Parathyroid adenoma (tissue), 2 donors: ENCODE measurements around the gene MRPL19.

ENCODE experiments used
- H2AFZ ChIP-seq: fragments of 300-600 bp; sonication (generic); one replicate; pipeline ENCODE4 v1.7.0; 2017; ENCODE audit warnings: antibody characterized with exemption, mild to moderate bottlenecking
- H3K27ac ChIP-seq: fragments of 300-600 bp; sonication (generic); one replicate; pipeline ENCODE4 v1.7.0; 2017
- H3K27me3 ChIP-seq: fragments of 300-600 bp; sonication (generic); one replicate; pipeline ENCODE4 v1.7.0; 2017; ENCODE audit warnings: low read length; ENCODE audit not compliant: control insufficient read depth, insufficient read depth
- H3K36me3 ChIP-seq: fragments of 300-600 bp; sonication (generic); one replicate; pipeline ENCODE4 v1.7.0; 2017; ENCODE audit warnings: low read length; ENCODE audit not compliant: control insufficient read depth, insufficient read depth
- H3K4me1 ChIP-seq: fragments of 300-600 bp; sonication (generic); one replicate; pipeline ENCODE4 v1.7.0; 2017; ENCODE audit warnings: control low read depth
- H3K4me2 ChIP-seq: fragments of 300-600 bp; sonication (generic); one replicate; pipeline ENCODE4 v1.7.0; 2017; ENCODE audit warnings: low read length
- H3K4me3 ChIP-seq: fragments of 300-600 bp; sonication (generic); one replicate; pipeline ENCODE4 v1.7.0; 2017; ENCODE audit warnings: low read depth, low read length
- H3K79me2 ChIP-seq: fragments of 300-600 bp; sonication (generic); one replicate; pipeline ENCODE4 v1.7.0; 2017; ENCODE audit warnings: control low read depth
- H3K9ac ChIP-seq: fragments of 300-600 bp; sonication (generic); one replicate; pipeline ENCODE4 v1.7.0; 2017; ENCODE audit warnings: mild to moderate bottlenecking
- H3K9me3 ChIP-seq: fragments of 300-600 bp; sonication (generic); one replicate; pipeline ENCODE4 v1.7.0; 2017; ENCODE audit warnings: low read length; ENCODE audit not compliant: control insufficient read depth
- CTCF ChIP-seq: fragments of 300-600 bp; sonication (generic); IDR thresholded peaks from one replicate; pipeline ENCODE4 v1.7.0; 2017; ENCODE audit warnings: antibody characterized with exemption, mild to moderate bottlenecking
- donor health status: primary hyperparathyroidism.

Gene MRPL19

GRCh38 chr2:75608684-75609333, 37.8 kb upstream of the MRPL19 start:
- peak overlapping the region; percentile 43 for H3K4me3 ChIP-seq
- H3K4me2 ChIP-seq, result peak overlapping the region; percentile 99
- peak; percentile 94 for TF ChIP-seq CTCF
- H3K27ac ChIP-seq, result no peak overlapping the region
- H3K36me3 ChIP-seq, result no peaks in the 10 kb centered on the region
- no peaks in the 10 kb centered on the region for H3K27me3 ChIP-seq
- peaks cover 8% of the 10 kb centered on the region for H3K4me1 ChIP-seq
- no peak overlapping the region for H3K9ac ChIP-seq
- no peaks in the 10 kb centered on the region for H3K9me3 ChIP-seq
- H2AFZ ChIP-seq, result peak overlapping the region; percentile 40
- no peaks in the 10 kb centered on the region for H3K79me2 ChIP-seq

GRCh38 chr2:75609334-75609689, 37.3 kb upstream of the MRPL19 start:
- Histone ChIP-seq H3K4me1 (peaks cover 8% of the 10 kb centered on the region), H3K9ac (no peak overlapping the region), H3K4me2 (no peak overlapping the region), H3K27me3 (no peaks in the 10 kb centered on the region), H3K36me3 (no peaks in the 10 kb centered on the region), H3K27ac (no peak overlapping the region), H3K4me3 (peak overlapping the region; percentile 43), H3K79me2 (no peaks in the 10 kb centered on the region), H2AFZ (peak overlapping the region; percentile 40), H3K9me3 (no peaks in the 10 kb centered on the region)
- no peak for TF ChIP-seq CTCF

- Histone ChIP-seq H3K4me1 (peaks cover 8% of the 10 kb centered on the region), H3K4me2 (no peak overlapping the region), H3K27ac (no peak overlapping the region), H3K4me3 (no peak overlapping the region), H2AFZ (no peak overlapping the region), H3K9ac (no peak overlapping the region), H3K9me3 (no peaks in the 10 kb centered on the region), H3K36me3 (no peaks in the 10 kb centered on the region), H3K79me2 (no peaks in the 10 kb centered on the region), H3K27me3 (no peaks in the 10 kb centered on the region)
- no peak for TF ChIP-seq CTCF
Observed at GRCh38 chr2:75609937-75610508, 36.6 kb upstream of the MRPL19 start.

GRCh38 chr2:75610671-75611070, 35.9 kb upstream of the MRPL19 start:
- Histone ChIP-seq H3K36me3 (no peaks in the 10 kb centered on the region), H3K27ac (no peak overlapping the region), H3K79me2 (no peaks in the 10 kb centered on the region), H3K27me3 (no peaks in the 10 kb centered on the region), H3K4me2 (no peak overlapping the region), H3K9me3 (no peaks in the 10 kb centered on the region), H3K4me1 (peaks cover 8% of the 10 kb centered on the region), H3K9ac (no peak overlapping the region), H2AFZ (no peak overlapping the region), H3K4me3 (no peak overlapping the region)
- TF ChIP-seq CTCF, result no peak
